ENCODE data around the gene ZSCAN2.
"Not testable (repeated sequence)": the region's sequence is repeated elsewhere in the genome, so short reads cannot be mapped to it uniquely, and the experiment has no call there.

GRCh38 chr15:84581676-84582428, 19.0 kb upstream of the ZSCAN2 start:
- TF ChIP-seq CTCF, POLR2A (IDR thresholded peaks at IDR 0.05): not testable (repeated sequence)

Measured in uterus (tissue), 2 donors.